Activated T-cell treated with anti-CD3 and anti-CD28 coated beads, Interleukin-2, amount 50 U/mL, for 72 hours (primary cell): Measurements from ENCODE around the gene NDUFC1. TPM values are rescaled to one million over a fixed set of nuclear protein-coding genes. Genes with fewer than 3 reads are reported as not detected.
A peak's percentile ranks its signal among the peaks of the same experiment; 100 is the strongest.
"Not testable (repeated sequence)": the region's sequence is repeated elsewhere in the genome, so short reads cannot be mapped to it uniquely, and the experiment has no call there.

Experiments used
- ATAC-seq, 2 donors: fragments of 150-1000 bp; cut with Tn5 transposase; replicated peaks in 1 of 2; 2 replicates each; pipeline ENCODE4 v1.10.0; 2021; ENCODE audit warnings: moderate library complexity in 2 of 2, mild to moderate bottlenecking in 1 of 2
- DNase-seq, 2 donors: peaks; one replicate each; pipeline ENCODE4 v3.0.0; 2021 to 2022; ENCODE audit warnings: mixed read lengths in 1 of 2
- H3K27ac Mint-ChIP-seq: one replicate; pipeline ENCODE4 v1.8.0; 2022; ENCODE audit warnings: mild to moderate bottlenecking, moderate library complexity, mixed read lengths
- H3K27me3 Mint-ChIP-seq: one replicate; pipeline ENCODE4 v1.8.0; 2022; ENCODE audit warnings: low read depth, mixed read lengths
- H3K36me3 Mint-ChIP-seq, 2 donors: one replicate each; pipeline ENCODE4 v1.8.0; 2022; ENCODE audit warnings: mixed read lengths in 2 of 2, mild to moderate bottlenecking in 1 of 2; ENCODE audit not compliant: insufficient read depth in 2 of 2
- H3K4me1 Mint-ChIP-seq: one replicate; pipeline ENCODE4 v1.8.0; 2022; ENCODE audit warnings: low read depth, mixed read lengths
- H3K4me3 Mint-ChIP-seq, 2 donors: one replicate each; pipeline ENCODE4 v1.8.0; 2022; ENCODE audit warnings: mild to moderate bottlenecking in 2 of 2, mixed read lengths in 2 of 2, moderate library complexity in 2 of 2
- H3K9me3 Mint-ChIP-seq, 2 donors: one replicate each; pipeline ENCODE4 v1.8.0; 2022; ENCODE audit warnings: mixed read lengths in 2 of 2
- total RNA-seq, 2 donors: library from RNA; stranded (reverse); gene quantifications; one replicate each; pipeline ENCODE4 v1.2.3, GENCODE V29; 2022

NDUFC1 gene
- 10 to 100 TPM; 28.5 to 30.4 TPM for total RNA-seq

- no peaks in the 10 kb centered on the region for H3K27me3 Mint-ChIP-seq
- peaks cover 80% of the 10 kb centered on the region for H3K4me1 Mint-ChIP-seq
- peak; percentile 73 to 84 for DNase-seq
These were observed at the start of gene NDUFC1 for GRCh38 chr4:139301821-139302611. TSS of gene NDUFC1 (minus strand) at chr4:139302477. CDS start at chr4:139295798, 6,679 bp downstream.

GRCh38 chr4:139337612-139338011 is 35.3 kb upstream of the NDUFC1 start:
- DNase-seq (no peak), ATAC-seq (no peak)
- H3K27ac Mint-ChIP-seq = peak overlapping the region; percentile 73
- H3K9me3 Mint-ChIP-seq = no peaks in the 10 kb centered on the region
- H3K27me3 Mint-ChIP-seq = no peaks in the 10 kb centered on the region
- H3K4me1 Mint-ChIP-seq = peaks cover 10% of the 10 kb centered on the region
- no peak overlapping the region for H3K4me3 Mint-ChIP-seq
- H3K36me3 Mint-ChIP-seq = peaks cover 3 to 26% of the 10 kb centered on the region in 2 donors

More at GRCh38 chr4:139301821-139302611, at the start of gene NDUFC1:
- H3K9me3 Mint-ChIP-seq = no peaks in the 10 kb centered on the region
- ATAC-seq = peak; percentile 55 to 61
- peak within 1 kb of the TSS; percentile 88 to 94 for H3K4me3 Mint-ChIP-seq
- peak within 1 kb of the TSS; percentile 99 for H3K27ac Mint-ChIP-seq
- H3K36me3 Mint-ChIP-seq = peaks cover 8 to 23% of the 10 kb centered on the region in 2 donors

- H3K36me3 Mint-ChIP-seq = peaks cover 8 to 29% of the 10 kb centered on the region in 2 donors
These were observed 30.8 kb upstream of the NDUFC1 start for GRCh38 chr4:139333046-139333445.

GRCh38 chr4:139331185-139331584 is 28.9 kb upstream of the NDUFC1 start:
- H3K4me3 Mint-ChIP-seq = peak overlapping the region; percentile 30 to 42
- peaks cover 48% of the 10 kb centered on the region for H3K4me1 Mint-ChIP-seq
- H3K36me3 Mint-ChIP-seq = peaks cover 10 to 27% of the 10 kb centered on the region in 2 donors
- peak overlapping the region; percentile 65 for H3K27ac Mint-ChIP-seq
- no peak for DNase-seq
- H3K27me3 Mint-ChIP-seq = no peaks in the 10 kb centered on the region
- ATAC-seq = peak in 1 of 2 donors; percentile 26
- no peaks in the 10 kb centered on the region for H3K9me3 Mint-ChIP-seq

More at GRCh38 chr4:139333046-139333445, 30.8 kb upstream of the NDUFC1 start:
- peak overlapping the region in 1 of 2 donors; percentile 68 for H3K4me3 Mint-ChIP-seq
- peaks cover 42% of the 10 kb centered on the region for H3K4me1 Mint-ChIP-seq
- DNase-seq (no peak), ATAC-seq (peak; percentile 60 to 74)
- H3K9me3 Mint-ChIP-seq = no peaks in the 10 kb centered on the region
- peak overlapping the region; percentile 91 for H3K27ac Mint-ChIP-seq
- no peaks in the 10 kb centered on the region for H3K27me3 Mint-ChIP-seq

- Mint-ChIP-seq H3K4me3 (peak overlapping the region in 1 of 2 donors; percentile 24), H3K9me3 (no peaks in the 10 kb centered on the region)
- no peak for ATAC-seq
These were observed 28.0 kb upstream of the NDUFC1 start for GRCh38 chr4:139330283-139330682.

GRCh38 chr4:139329665-139330200 is 27.5 kb upstream of the NDUFC1 start:
- ATAC-seq (no peak), DNase-seq (no peak)
- H3K27ac Mint-ChIP-seq = no peak overlapping the region
- no peaks in the 10 kb centered on the region for H3K27me3 Mint-ChIP-seq
- H3K4me1 Mint-ChIP-seq = peaks cover 54% of the 10 kb centered on the region
- H3K4me3 Mint-ChIP-seq = peak overlapping the region in 1 of 2 donors; percentile 24
- no peaks in the 10 kb centered on the region for H3K9me3 Mint-ChIP-seq
- H3K36me3 Mint-ChIP-seq = peaks cover 10 to 23% of the 10 kb centered on the region in 2 donors

More at GRCh38 chr4:139330283-139330682, 28.0 kb upstream of the NDUFC1 start:
- Mint-ChIP-seq H3K4me1 (peaks cover 48% of the 10 kb centered on the region), H3K27ac (peak overlapping the region; percentile 89), H3K36me3 (peaks cover 10 to 25% of the 10 kb centered on the region in 2 donors), H3K27me3 (no peaks in the 10 kb centered on the region)
- DNase-seq = no peak

- Mint-ChIP-seq H3K4me1 (peaks cover 51% of the 10 kb centered on the region), H3K36me3 (peaks cover 12 to 38% of the 10 kb centered on the region in 2 donors), H3K27me3 (no peaks in the 10 kb centered on the region), H3K27ac (peak overlapping the region; percentile 42), H3K4me3 (no peak overlapping the region), H3K9me3 (peaks cover 1 to 5% of the 10 kb centered on the region in 2 donors)
- ATAC-seq = no peak
- DNase-seq = no peak
These were observed 22.3 kb upstream of the NDUFC1 start for GRCh38 chr4:139324620-139325019.

GRCh38 chr4:139322541-139322940 is 20.3 kb upstream of the NDUFC1 start:
- H3K36me3 Mint-ChIP-seq = peaks cover 4 to 24% of the 10 kb centered on the region in 2 donors
- not testable (repeated sequence) for ATAC-seq, H3K27ac Mint-ChIP-seq, DNase-seq, H3K4me3 Mint-ChIP-seq, H3K27me3 Mint-ChIP-seq, H3K9me3 Mint-ChIP-seq
- H3K4me1 Mint-ChIP-seq = peaks cover 53% of the 10 kb centered on the region

- not testable (repeated sequence) for H3K27me3 Mint-ChIP-seq, H3K27ac Mint-ChIP-seq, ATAC-seq, H3K9me3 Mint-ChIP-seq, H3K4me3 Mint-ChIP-seq, DNase-seq
- H3K4me1 Mint-ChIP-seq = peaks cover 53% of the 10 kb centered on the region
- H3K36me3 Mint-ChIP-seq = peaks cover 4 to 26% of the 10 kb centered on the region in 2 donors
These were observed 19.8 kb upstream of the NDUFC1 start for GRCh38 chr4:139322070-139322469.

GRCh38 chr4:139319571-139319970 is 17.3 kb upstream of the NDUFC1 start:
- Mint-ChIP-seq H3K36me3 (peaks cover 7 to 32% of the 10 kb centered on the region in 2 donors), H3K4me1 (peaks cover 64% of the 10 kb centered on the region), H3K27me3 (no peaks in the 10 kb centered on the region), H3K9me3 (peaks cover 4 to 5% of the 10 kb centered on the region in 2 donors), H3K27ac (peak overlapping the region; percentile 38), H3K4me3 (no peak overlapping the region)
- DNase-seq (no peak), ATAC-seq (no peak)

- H3K27me3 Mint-ChIP-seq = no peaks in the 10 kb centered on the region
- DNase-seq (no peak), ATAC-seq (no peak)
- no peak overlapping the region for H3K4me3 Mint-ChIP-seq
- H3K27ac Mint-ChIP-seq = no peak overlapping the region
- peaks cover 7 to 32% of the 10 kb centered on the region in 2 donors for H3K36me3 Mint-ChIP-seq
- H3K9me3 Mint-ChIP-seq = peaks cover 4 to 5% of the 10 kb centered on the region in 2 donors
- H3K4me1 Mint-ChIP-seq = peaks cover 65% of the 10 kb centered on the region
These were observed 15.4 kb upstream of the NDUFC1 start for GRCh38 chr4:139317635-139318034.

GRCh38 chr4:139316733-139317132 is 14.5 kb upstream of the NDUFC1 start:
- H3K27me3 Mint-ChIP-seq = no peaks in the 10 kb centered on the region

GRCh38 chr4:139315221-139315675 is 13.0 kb upstream of the NDUFC1 start:
- peaks cover 72% of the 10 kb centered on the region for H3K4me1 Mint-ChIP-seq
- H3K9me3 Mint-ChIP-seq = peaks cover 0 to 3% of the 10 kb centered on the region in 2 donors
- H3K27me3 Mint-ChIP-seq = no peaks in the 10 kb centered on the region
- no peak for DNase-seq
- no peak for ATAC-seq
- peak overlapping the region; percentile 89 for H3K27ac Mint-ChIP-seq
- peak overlapping the region in 1 of 2 donors; percentile 90 for H3K4me3 Mint-ChIP-seq
- H3K36me3 Mint-ChIP-seq = peaks cover 4 to 15% of the 10 kb centered on the region in 2 donors

More at GRCh38 chr4:139316733-139317132, 14.5 kb upstream of the NDUFC1 start:
- Mint-ChIP-seq H3K4me3 (peak overlapping the region in 1 of 2 donors; percentile 90), H3K36me3 (peaks cover 4 to 26% of the 10 kb centered on the region in 2 donors), H3K4me1 (peaks cover 65% of the 10 kb centered on the region), H3K27ac (peak overlapping the region; percentile 95), H3K9me3 (peaks cover 2 to 3% of the 10 kb centered on the region in 2 donors)
- no peak for ATAC-seq
- DNase-seq = no peak
